IMR-90 (cell line): ENCODE measurements around the gene COL11A2.

Source experiments
- BHLHE40 ChIP-seq: fragments of 150-350 bp; IDR thresholded peaks from 2 replicates; pipeline ENCODE4 v1.6.1; 2016; ENCODE audit warnings: mild to moderate bottlenecking, low read depth, low read length
- CEBPB ChIP-seq: IDR thresholded peaks from 2 replicates; pipeline ENCODE4 v1.6.1; 2012; ENCODE audit warnings: low read depth, low read length, improper control_type of control experiment
- CHD1 ChIP-seq: IDR thresholded peaks from 2 replicates; pipeline ENCODE4 v1.6.1; 2012; ENCODE audit warnings: low read depth, low read length, improper control_type of control experiment
- MAFK ChIP-seq: IDR thresholded peaks from 2 replicates; pipeline ENCODE4 v1.6.1; 2012; ENCODE audit warnings: low read depth, low read length, improper control_type of control experiment
- MAZ ChIP-seq: IDR thresholded peaks from 2 replicates; pipeline ENCODE4 v1.6.1; 2012; ENCODE audit warnings: low read depth, mild to moderate bottlenecking, low read length, improper control_type of control experiment, moderate library complexity, borderline replicate concordance
- MXI1 ChIP-seq: IDR thresholded peaks from 2 replicates; pipeline ENCODE4 v1.6.1; 2012; ENCODE audit warnings: low read depth, mild to moderate bottlenecking, low read length, moderate library complexity, borderline replicate concordance
- NFE2L2 ChIP-seq: fragments of 150-350 bp; IDR thresholded peaks from 2 replicates; pipeline ENCODE4 v1.6.1; 2016; ENCODE audit warnings: low read depth, mild to moderate bottlenecking, low read length
- POLR2A ChIP-seq: IDR thresholded peaks from 2 replicates; pipeline ENCODE4 v1.6.1; 2012; ENCODE audit warnings: mild to moderate bottlenecking, low read depth, low read length
- RAD21 ChIP-seq: IDR thresholded peaks from 2 replicates; pipeline ENCODE4 v1.6.1; 2012; ENCODE audit warnings: low read length, improper control_type of control experiment
- RCOR1 ChIP-seq: IDR thresholded peaks from 2 replicates; pipeline ENCODE4 v1.6.1; 2012; ENCODE audit warnings: mild to moderate bottlenecking, low read length, improper control_type of control experiment; ENCODE audit not compliant: insufficient replicate concordance
- RFX5 ChIP-seq: IDR thresholded peaks from 2 replicates; pipeline ENCODE4 v1.8.0; 2012; ENCODE audit warnings: low read depth, mild to moderate bottlenecking, low read length, moderate library complexity
- SMC3 ChIP-seq: fragments of 150-350 bp; IDR thresholded peaks from 2 replicates; pipeline ENCODE4 v1.6.1; 2016; ENCODE audit warnings: low read depth, mild to moderate bottlenecking, antibody characterized with exemption, low read length, moderate library complexity
- USF2 ChIP-seq: fragments of 150-350 bp; IDR thresholded peaks from 2 replicates; pipeline ENCODE4 v1.6.1; 2017; ENCODE audit warnings: mild to moderate bottlenecking, antibody characterized with exemption, low read length, low read depth
- TF ChIP-seq, protein P1 (sequence below): conservative IDR thresholded peaks from 2 replicates; pipeline ENCODE4 v1.5.1; 2012; ENCODE audit warnings: mild to moderate bottlenecking, low read depth, low read length, improper control_type of control experiment

DNA sequence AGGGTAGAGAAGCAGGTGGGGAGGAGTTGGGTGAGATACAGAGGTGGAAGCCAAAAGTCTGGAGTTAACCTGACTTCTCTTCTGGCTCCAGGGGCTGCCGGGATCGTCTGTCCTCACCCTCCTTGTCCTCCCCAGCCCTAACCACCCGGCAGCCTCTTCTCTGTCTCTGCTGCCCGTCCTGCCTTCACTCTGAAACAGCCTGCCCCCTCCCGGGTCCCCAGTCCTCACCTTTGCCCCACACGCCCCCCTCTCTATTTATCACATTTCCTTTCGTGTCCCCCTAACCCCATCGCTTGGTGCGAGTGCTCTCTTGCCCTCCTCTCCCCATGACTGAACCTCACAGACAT is 21.7 kb upstream of the COL11A2 start:
- TF ChIP-seq CEBPB (no peak), POLR2A (no peak), RFX5 (no peak), SMC3 (no peak), MAZ (no peak), RCOR1 (no peak), USF2 (no peak), RAD21 (no peak), MXI1 (no peak), MAFK (no peak), CHD1 (no peak), NFE2L2 (no peak), BHLHE40 (no peak)
- TF ChIP-seq, protein P1, sequence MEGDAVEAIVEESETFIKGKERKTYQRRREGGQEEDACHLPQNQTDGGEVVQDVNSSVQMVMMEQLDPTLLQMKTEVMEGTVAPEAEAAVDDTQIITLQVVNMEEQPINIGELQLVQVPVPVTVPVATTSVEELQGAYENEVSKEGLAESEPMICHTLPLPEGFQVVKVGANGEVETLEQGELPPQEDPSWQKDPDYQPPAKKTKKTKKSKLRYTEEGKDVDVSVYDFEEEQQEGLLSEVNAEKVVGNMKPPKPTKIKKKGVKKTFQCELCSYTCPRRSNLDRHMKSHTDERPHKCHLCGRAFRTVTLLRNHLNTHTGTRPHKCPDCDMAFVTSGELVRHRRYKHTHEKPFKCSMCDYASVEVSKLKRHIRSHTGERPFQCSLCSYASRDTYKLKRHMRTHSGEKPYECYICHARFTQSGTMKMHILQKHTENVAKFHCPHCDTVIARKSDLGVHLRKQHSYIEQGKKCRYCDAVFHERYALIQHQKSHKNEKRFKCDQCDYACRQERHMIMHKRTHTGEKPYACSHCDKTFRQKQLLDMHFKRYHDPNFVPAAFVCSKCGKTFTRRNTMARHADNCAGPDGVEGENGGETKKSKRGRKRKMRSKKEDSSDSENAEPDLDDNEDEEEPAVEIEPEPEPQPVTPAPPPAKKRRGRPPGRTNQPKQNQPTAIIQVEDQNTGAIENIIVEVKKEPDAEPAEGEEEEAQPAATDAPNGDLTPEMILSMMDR, result no peak
